PC-9 (cell line): ENCODE measurements around the gene ZNF385A. TPM values are rescaled to one million over a fixed set of nuclear protein-coding genes. Genes with fewer than 3 reads are reported as not detected.

Source experiments
- BruUV-seq: library from RNA; stranded (reverse); fragments of 400-500 nt; replicated peaks from 2 replicates; lab custom pipeline; 2021; lab: Mats Ljungman, UMichigan
- CTCF ChIA-PET: fragments of 300-600 bp; sonication (Branson Sonifier 250); formaldehyde crosslinking; loops from one replicate; lab custom pipeline; 2022; ENCODE audit warnings: antibody characterized with exemption; lab: Charles Lee
- POLR2A ChIA-PET: fragments of 300-600 bp; sonication (Branson Sonifier 250); formaldehyde crosslinking; loops from one replicate; lab custom pipeline; 2022; ENCODE audit warnings: antibody characterized with exemption; ENCODE audit not compliant: unreplicated experiment; lab: Charles Lee
- DNase-seq, 2 experiments: peaks; one replicate each; pipeline versions ENCODE4 v3.0.0 to v3.0.0-alpha.2; 2015 to 2022; ENCODE audit warnings: mixed read lengths in 1 of 2
- H2AFZ ChIP-seq: fragments of 200-600 bp; sonication (generic); 2 replicates; pipeline ENCODE4 v1.8.1; 2017; ENCODE audit warnings: antibody characterized with exemption
- H3F3A ChIP-seq: fragments of 200-600 bp; sonication (generic); 2 replicates; pipeline ENCODE4 v1.8.1; 2017; ENCODE audit warnings: antibody characterized with exemption, mild to moderate bottlenecking, low read depth; ENCODE audit not compliant: insufficient read depth
- H3K27ac ChIP-seq: fragments of 200-600 bp; sonication (generic); 2 replicates; pipeline ENCODE4 v1.6.1; 2016; ENCODE audit warnings: mixed run types
- H3K27me3 ChIP-seq: fragments of 200-600 bp; sonication (generic); 2 replicates; pipeline ENCODE4 v1.6.1; 2016; ENCODE audit warnings: low read depth, mixed run types; ENCODE audit not compliant: insufficient read depth
- H3K36me3 ChIP-seq: fragments of 200-600 bp; sonication (generic); 2 replicates; pipeline ENCODE4 v1.6.1; 2016; ENCODE audit warnings: low read depth, mixed run types
- H3K4me1 ChIP-seq: fragments of 200-600 bp; sonication (generic); replicated peaks from 2 replicates; pipeline ENCODE4 v1.6.1; 2016; ENCODE audit warnings: mixed run types; ENCODE audit not compliant: insufficient read depth
- H3K4me2 ChIP-seq: fragments of 200-600 bp; sonication (generic); 2 replicates; pipeline ENCODE4 v1.6.1; 2017; ENCODE audit warnings: mixed run types
- H3K4me3 ChIP-seq: fragments of 200-600 bp; sonication (generic); 2 replicates; pipeline ENCODE4 v1.6.1; 2016; ENCODE audit warnings: mixed run types
- H3K79me2 ChIP-seq: fragments of 200-600 bp; sonication (generic); 2 replicates; pipeline ENCODE4 v1.6.1; 2017; ENCODE audit warnings: low read depth, mixed run types
- H3K9me2 ChIP-seq: fragments of 200-600 bp; sonication (generic); 2 replicates; pipeline ENCODE4 v1.8.1; 2017; ENCODE audit warnings: mild to moderate bottlenecking; ENCODE audit not compliant: insufficient read depth
- H3K9me3 ChIP-seq: fragments of 200-600 bp; sonication (generic); 2 replicates; pipeline ENCODE4 v1.8.1; 2016; ENCODE audit warnings: low read depth; ENCODE audit not compliant: insufficient read depth
- H4K20me1 ChIP-seq: fragments of 200-600 bp; sonication (generic); 2 replicates; pipeline ENCODE4 v1.8.1; 2017; ENCODE audit not compliant: insufficient read depth
- EZH2 ChIP-seq: fragments of 200-600 bp; sonication (generic); IDR thresholded peaks from 2 replicates; pipeline ENCODE4 v1.8.0; 2017; ENCODE audit warnings: antibody characterized with exemption, low read depth
- intact Hi-C: fragments of 100-400 bp; cut with micrococcal nuclease; formaldehyde crosslinking; loops from one replicate; pipeline ENCODE4 v1.10.0; 2022; ENCODE audit not compliant: unreplicated experiment
- total RNA-seq: library from RNA; stranded (reverse); gene quantifications from 2 replicates; pipeline ENCODE4 v1.2.3, GENCODE V29; 2021
- TF ChIP-seq, protein P1 (sequence below): fragments of 200-600 bp; sonication (generic); conservative IDR thresholded peaks from 2 replicates; pipeline ENCODE4 v1.6.1; 2017; ENCODE audit warnings: mixed run types, antibody characterized with exemption, mild to moderate bottlenecking, moderate library complexity

The ZNF385A gene
- total RNA-seq, 1 experiment from 2014 or later = 17.2 TPM

DNA sequence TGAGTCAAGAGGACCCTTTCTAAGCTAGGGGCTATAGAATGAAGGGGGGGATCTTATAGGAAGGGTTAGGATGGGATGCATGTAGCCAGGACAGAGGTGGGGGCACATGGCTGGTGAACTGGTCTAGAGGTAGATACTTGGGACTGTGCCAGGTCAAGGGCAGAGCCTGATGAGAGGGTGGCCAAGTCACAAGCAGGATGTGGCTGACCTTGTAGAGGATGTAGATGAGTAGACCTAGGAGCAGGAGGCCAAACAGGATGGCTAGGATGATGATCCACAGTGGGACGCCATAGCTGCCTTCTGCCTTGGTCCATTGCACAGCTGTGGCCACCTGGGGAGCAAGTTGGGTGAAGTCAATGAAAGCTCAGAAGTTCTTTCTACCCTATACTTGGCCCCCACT is 12.6 kb upstream of the ZNF385A start:
- Histone ChIP-seq H3K9me2 (no peaks in the 10 kb centered on the region), H3K4me1 (no peaks in the 10 kb centered on the region), H3K4me2 (no peak overlapping the region), H3F3A (peaks cover 12% of the 10 kb centered on the region), H3K27me3 (no peaks in the 10 kb centered on the region), H3K36me3 (no peaks in the 10 kb centered on the region), H3K27ac (no peak overlapping the region), H3K79me2 (no peaks in the 10 kb centered on the region), H3K4me3 (no peak overlapping the region), H4K20me1 (no peaks in the 10 kb centered on the region; the same call in 1 of the 2 replicates), H2AFZ (no peak overlapping the region), H3K9me3 (no peaks in the 10 kb centered on the region)
- BruUV-seq = no TSS peak
- ChIA-PET POLR2A (no interaction called here), CTCF (interaction anchor here (0.6 kb wide), 2 partner anchors 39 to 42 kb away, joined by 11 to 14 read pairs; no protein-coding TSS in a partner anchor)
- intact Hi-C loops = no loop called here
- no peak for DNase-seq
- TF ChIP-seq, protein P1, sequence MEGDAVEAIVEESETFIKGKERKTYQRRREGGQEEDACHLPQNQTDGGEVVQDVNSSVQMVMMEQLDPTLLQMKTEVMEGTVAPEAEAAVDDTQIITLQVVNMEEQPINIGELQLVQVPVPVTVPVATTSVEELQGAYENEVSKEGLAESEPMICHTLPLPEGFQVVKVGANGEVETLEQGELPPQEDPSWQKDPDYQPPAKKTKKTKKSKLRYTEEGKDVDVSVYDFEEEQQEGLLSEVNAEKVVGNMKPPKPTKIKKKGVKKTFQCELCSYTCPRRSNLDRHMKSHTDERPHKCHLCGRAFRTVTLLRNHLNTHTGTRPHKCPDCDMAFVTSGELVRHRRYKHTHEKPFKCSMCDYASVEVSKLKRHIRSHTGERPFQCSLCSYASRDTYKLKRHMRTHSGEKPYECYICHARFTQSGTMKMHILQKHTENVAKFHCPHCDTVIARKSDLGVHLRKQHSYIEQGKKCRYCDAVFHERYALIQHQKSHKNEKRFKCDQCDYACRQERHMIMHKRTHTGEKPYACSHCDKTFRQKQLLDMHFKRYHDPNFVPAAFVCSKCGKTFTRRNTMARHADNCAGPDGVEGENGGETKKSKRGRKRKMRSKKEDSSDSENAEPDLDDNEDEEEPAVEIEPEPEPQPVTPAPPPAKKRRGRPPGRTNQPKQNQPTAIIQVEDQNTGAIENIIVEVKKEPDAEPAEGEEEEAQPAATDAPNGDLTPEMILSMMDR = no peak
- no peak for TF ChIP-seq EZH2

DNA sequence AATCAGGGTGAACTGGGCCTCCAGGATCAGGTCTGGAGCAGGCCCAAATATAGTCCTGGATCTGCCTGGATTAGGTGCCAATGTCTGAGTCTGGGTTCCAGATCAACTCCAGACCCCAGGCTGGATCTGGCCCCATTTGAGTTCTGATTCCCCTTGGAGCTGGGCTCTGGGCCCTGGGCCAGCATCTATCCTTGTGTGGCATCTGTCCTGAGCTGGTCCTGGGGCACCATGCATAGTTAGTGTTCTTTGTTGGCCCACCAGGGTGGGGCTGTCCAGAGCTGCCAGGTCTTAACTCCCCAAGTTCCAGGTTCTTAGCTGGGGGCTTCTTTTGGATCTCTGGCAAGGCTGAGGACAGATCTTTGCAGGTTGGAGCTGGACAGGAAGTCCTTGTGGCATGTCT is 11.0 kb upstream of the ZNF385A start:
- TF ChIP-seq, protein P1 = no peak
- TF ChIP-seq EZH2 = no peak
- no peaks in the 10 kb centered on the region for H3K79me2 ChIP-seq
- no peak overlapping the region for H3K4me2 ChIP-seq
- H3K9me3 ChIP-seq = no peaks in the 10 kb centered on the region
- no peak overlapping the region for H2AFZ ChIP-seq
- no peak overlapping the region for H3K4me3 ChIP-seq
- no peaks in the 10 kb centered on the region for H3K4me1 ChIP-seq
- ChIA-PET POLR2A (no interaction called here), CTCF (interaction anchor here (0.5 to 0.6 kb wide), 3 partner anchors 29 to 176 kb away, joined by 3 to 9 read pairs (median 5); no protein-coding TSS in a partner anchor)
- H3F3A ChIP-seq = peaks cover 11% of the 10 kb centered on the region
- H3K36me3 ChIP-seq = no peaks in the 10 kb centered on the region
- intact Hi-C loops = no loop called here
- H4K20me1 ChIP-seq = no peaks in the 10 kb centered on the region; the same call in 1 of the 2 replicates
- no peak overlapping the region for H3K27ac ChIP-seq
- no peaks in the 10 kb centered on the region for H3K9me2 ChIP-seq
- BruUV-seq = no TSS peak
- no peak for DNase-seq
- no peaks in the 10 kb centered on the region for H3K27me3 ChIP-seq

DNA sequence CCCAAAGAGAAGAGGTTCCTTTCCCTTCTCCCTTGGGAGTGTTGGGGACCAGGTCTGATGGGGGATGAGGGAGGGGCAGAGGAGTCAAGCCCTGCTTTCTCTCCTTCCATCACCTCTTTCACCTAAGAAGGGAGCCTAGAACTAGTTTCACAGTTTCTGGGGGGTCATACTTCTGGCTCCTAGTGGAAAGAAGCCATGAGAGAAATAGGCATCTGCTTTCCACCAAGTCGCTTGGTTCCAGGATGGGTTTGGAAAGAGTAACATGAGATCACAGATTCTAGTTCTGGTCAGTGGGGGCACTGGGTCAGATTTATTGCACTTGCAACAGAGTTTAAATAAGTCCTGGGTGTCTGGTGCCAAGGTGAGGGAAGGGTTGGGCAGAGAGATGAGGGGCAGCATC is 10.5 kb upstream of the ZNF385A start:
- no peaks in the 10 kb centered on the region for H3K79me2 ChIP-seq
- H3K27ac ChIP-seq = no peak overlapping the region
- ChIA-PET POLR2A (no interaction called here), CTCF (interaction anchor here (0.5 kb wide), 1 partner anchor 175 kb away, joined by 9 read pairs; no protein-coding TSS in a partner anchor)
- no peak overlapping the region for H3K4me3 ChIP-seq
- no peaks in the 10 kb centered on the region for H3K9me2 ChIP-seq
- BruUV-seq = no TSS peak
- H3K27me3 ChIP-seq = no peaks in the 10 kb centered on the region
- H3K9me3 ChIP-seq = no peaks in the 10 kb centered on the region
- DNase-seq = no peak
- no peaks in the 10 kb centered on the region for H3K4me1 ChIP-seq
- H3F3A ChIP-seq = peaks cover 6% of the 10 kb centered on the region
- H4K20me1 ChIP-seq = no peaks in the 10 kb centered on the region; the same call in 1 of the 2 replicates
- no peaks in the 10 kb centered on the region for H3K36me3 ChIP-seq
- intact Hi-C loops = no loop called here
- no peak overlapping the region for H2AFZ ChIP-seq
- no peak overlapping the region for H3K4me2 ChIP-seq
- TF ChIP-seq, protein P1 = no peak
- no peak for TF ChIP-seq EZH2
